ENCODE results near the gene OCSTAMP.

GRCh38 chr20:46548688-46549087 lies 1.8 kb downstream of the OCSTAMP start:
- TF ChIP-seq EZH2 (IDR thresholded peaks at IDR 0.05; ENCODE audit: borderline replicate concordance, low read depth, low read length, severe bottlenecking) (no peak), CTCF (IDR thresholded peaks at IDR 0.05; ENCODE audit: extremely low read depth in 1 of 2, insufficient read depth in 1 of 2, low read depth in 1 of 2, low read length in 2 of 2) (no peak), POLR2A (IDR thresholded peaks at IDR 0.05; ENCODE audit: low read depth, low read length) (no peak), JUN (IDR thresholded peaks at IDR 0.05; ENCODE audit: borderline replicate concordance, insufficient read depth, insufficient read length, low read depth) (no peak), POLR2AphosphoS5 (IDR thresholded peaks at IDR 0.05; ENCODE audit: insufficient read depth, low read depth, low read length) (no peak), FOS (IDR thresholded peaks at IDR 0.05; ENCODE audit: borderline replicate concordance, insufficient read depth, low read length) (no peak)
- TF ChIP-seq, protein P1, sequence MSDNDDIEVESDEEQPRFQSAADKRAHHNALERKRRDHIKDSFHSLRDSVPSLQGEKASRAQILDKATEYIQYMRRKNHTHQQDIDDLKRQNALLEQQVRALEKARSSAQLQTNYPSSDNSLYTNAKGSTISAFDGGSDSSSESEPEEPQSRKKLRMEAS (IDR thresholded peaks at IDR 0.05; ENCODE audit: insufficient read depth, insufficient read length) = no peak

Measured in endothelial cell of umbilical vein (primary cell).